Muscle of leg (tissue), 11 donors: Measurements from ENCODE around the gene HOXA9. TPM values are rescaled to one million over a fixed set of nuclear protein-coding genes. Genes with fewer than 3 reads are reported as not detected.
A peak's percentile ranks its signal among the peaks of the same experiment; 100 is the strongest.

Source experiments
- DNase-seq: peaks from one replicate; pipeline ENCODE4 v3.0.0; 2013
- H3K27ac ChIP-seq: one replicate; pipeline ENCODE4 v1.5.1; 2013; ENCODE audit warnings: mild to moderate bottlenecking, low read length, control low read depth
- H3K27me3 ChIP-seq: one replicate; pipeline ENCODE4 v1.6.1; 2013; ENCODE audit warnings: low read length; ENCODE audit not compliant: control insufficient read depth, insufficient read depth
- H3K36me3 ChIP-seq: one replicate; pipeline ENCODE4 v1.6.1; 2013; ENCODE audit warnings: low read length; ENCODE audit not compliant: control insufficient read depth, insufficient read depth
- H3K4me1 ChIP-seq: one replicate; pipeline ENCODE4 v1.6.1; 2013; ENCODE audit warnings: low read length; ENCODE audit not compliant: control insufficient read depth, insufficient read depth
- H3K4me3 ChIP-seq: one replicate; pipeline ENCODE4 v1.5.1; 2013; ENCODE audit warnings: low read length, control low read depth
- H3K9me3 ChIP-seq: replicated peaks from 2 replicates; pipeline ENCODE4 v1.6.1; 2013; ENCODE audit warnings: low read depth, low read length; ENCODE audit not compliant: control insufficient read depth
- WGBS: methylation state at CpG from one replicate; pipeline ENCODE4 v1.1.5; 2013; ENCODE audit warnings: missing lambda C conversion rate; ENCODE audit not compliant: insufficient coverage; 5-methylcytosine and 5-hydroxymethylcytosine counted together
- polyA plus RNA-seq, 8 donors: library from polyadenylated mRNA; unstranded; fragments of 120-200 nt; gene quantifications; one replicate each; pipeline versions ENCODE4 v1.2.1 to v1.2.3, GENCODE V29; 2013; ENCODE audit warnings: inconsistent platforms in 1 of 8, low replicate concordance in 1 of 8; ENCODE audit not compliant: insufficient read length in 8 of 8, insufficient read depth in 1 of 8
- total RNA-seq: library from RNA; stranded (reverse); fragments of 120-200 nt; gene quantifications from one replicate; pipeline ENCODE4 v1.2.4, GENCODE V29; 2013

Gene HOXA9
- total and polyA plus RNA-seq, 9 donors, result 16.0 to 28.5 (median 21.7) TPM

- Histone ChIP-seq H3K4me1 (peaks cover 81% of the 10 kb centered on the region), H3K9me3 (no peaks in the 10 kb centered on the region), H3K27ac (peak within 1 kb of the TSS; percentile 94), H3K36me3 (peaks cover 10% of the 10 kb centered on the region), H3K4me3 (peak within 1 kb of the TSS; percentile 79), H3K27me3 (peaks cover 67% of the 10 kb centered on the region)
- DNase-seq, result peak; percentile 94
- 2% methylated on average over 42 of the region's 53 CpGs for WGBS
Measured at GRCh38 chr7:27151931-27152815, 13.2 kb downstream of the HOXA9 start, which contains the start of gene HOXA3. TSS of gene HOXA3 (minus strand) at chr7:27152583. CDS start at chr7:27110640, 41,943 bp downstream.

DNA sequence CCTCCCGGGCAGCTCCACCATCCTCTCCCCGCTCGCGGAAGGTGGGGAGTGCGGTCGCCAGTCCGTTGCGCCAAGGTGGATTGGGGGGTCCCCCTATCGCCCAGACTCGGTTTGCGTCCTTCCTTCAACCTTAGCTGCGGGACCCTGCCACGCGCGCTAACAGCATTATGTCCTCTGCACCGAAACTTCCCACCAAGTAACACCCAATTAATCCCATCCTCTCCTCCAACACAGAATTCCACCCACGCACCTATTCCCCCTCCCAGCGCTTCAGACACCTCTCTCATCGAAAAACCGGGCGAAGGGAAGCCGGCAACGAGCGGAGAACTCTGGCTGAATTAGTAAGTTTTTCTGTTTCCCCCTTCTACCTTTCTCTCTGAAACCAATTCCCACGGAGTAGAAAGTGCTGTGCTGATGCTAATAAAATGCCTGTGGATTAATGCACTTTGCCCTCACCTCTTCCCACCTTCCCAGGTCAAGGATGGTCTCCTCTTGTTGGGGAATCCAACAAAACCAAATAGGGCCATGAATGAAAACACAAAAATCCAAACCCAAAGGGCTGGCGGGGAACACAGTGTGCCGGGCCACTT, 13.9 kb downstream of the HOXA9 start:
- DNase-seq, result no peak
- H3K36me3 ChIP-seq, result peaks cover 14% of the 10 kb centered on the region
- H3K4me3 ChIP-seq, result peak overlapping the region; percentile 79
- H3K9me3 ChIP-seq, result no peaks in the 10 kb centered on the region
- H3K27ac ChIP-seq, result peak overlapping the region; percentile 94
- peaks cover 84% of the 10 kb centered on the region for H3K4me1 ChIP-seq
- peaks cover 68% of the 10 kb centered on the region for H3K27me3 ChIP-seq
- WGBS, result 2% methylated on average over 19 of the region's 27 CpGs

DNA sequence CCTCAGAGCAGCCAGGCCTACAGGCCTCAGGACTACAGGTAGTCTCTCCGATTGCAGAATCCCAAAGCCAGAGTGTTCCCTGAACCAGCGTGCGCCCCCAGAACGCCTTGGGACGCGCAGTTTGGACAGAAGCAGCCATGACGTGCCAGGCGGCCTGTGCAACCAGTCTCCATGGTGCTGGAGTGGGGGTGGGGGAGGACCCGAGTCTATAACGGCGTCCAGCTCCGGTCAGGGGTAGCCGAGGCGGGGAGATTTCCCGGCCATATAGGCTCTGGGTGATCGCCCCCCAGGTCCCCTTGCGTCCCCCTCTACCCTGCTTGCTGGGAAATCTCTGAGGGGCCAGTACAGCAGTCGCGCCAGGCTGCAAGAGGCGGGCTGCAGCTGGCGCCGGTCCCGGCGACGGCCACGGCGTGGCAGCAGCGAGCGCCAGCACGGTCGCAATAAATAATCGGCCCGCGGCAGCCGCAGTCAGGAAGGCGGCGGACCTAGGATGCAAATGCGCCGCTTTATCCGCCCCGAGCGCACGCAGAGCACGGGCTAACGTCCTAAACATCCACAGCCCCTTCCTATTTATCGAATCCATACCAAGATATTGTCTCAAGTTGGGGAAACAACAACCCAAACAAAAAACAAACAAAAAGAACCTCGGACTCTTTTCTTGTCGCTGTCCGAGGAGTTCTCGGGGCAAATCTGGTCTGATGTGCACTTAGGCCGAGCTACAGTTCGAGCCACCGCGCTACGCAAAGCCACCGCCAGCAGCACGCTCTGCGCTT, 14.6 kb downstream of the HOXA9 start:
- H3K4me1 ChIP-seq, result peaks cover 88% of the 10 kb centered on the region
- peaks cover 16% of the 10 kb centered on the region for H3K36me3 ChIP-seq
- H3K27ac ChIP-seq, result peak overlapping the region; percentile 94
- no peaks in the 10 kb centered on the region for H3K9me3 ChIP-seq
- H3K27me3 ChIP-seq, result peaks cover 65% of the 10 kb centered on the region
- WGBS, result 2% methylated on average over 53 of the region's 58 CpGs
- DNase-seq, result peak; percentile 92
- H3K4me3 ChIP-seq, result peak overlapping the region; percentile 79

DNA sequence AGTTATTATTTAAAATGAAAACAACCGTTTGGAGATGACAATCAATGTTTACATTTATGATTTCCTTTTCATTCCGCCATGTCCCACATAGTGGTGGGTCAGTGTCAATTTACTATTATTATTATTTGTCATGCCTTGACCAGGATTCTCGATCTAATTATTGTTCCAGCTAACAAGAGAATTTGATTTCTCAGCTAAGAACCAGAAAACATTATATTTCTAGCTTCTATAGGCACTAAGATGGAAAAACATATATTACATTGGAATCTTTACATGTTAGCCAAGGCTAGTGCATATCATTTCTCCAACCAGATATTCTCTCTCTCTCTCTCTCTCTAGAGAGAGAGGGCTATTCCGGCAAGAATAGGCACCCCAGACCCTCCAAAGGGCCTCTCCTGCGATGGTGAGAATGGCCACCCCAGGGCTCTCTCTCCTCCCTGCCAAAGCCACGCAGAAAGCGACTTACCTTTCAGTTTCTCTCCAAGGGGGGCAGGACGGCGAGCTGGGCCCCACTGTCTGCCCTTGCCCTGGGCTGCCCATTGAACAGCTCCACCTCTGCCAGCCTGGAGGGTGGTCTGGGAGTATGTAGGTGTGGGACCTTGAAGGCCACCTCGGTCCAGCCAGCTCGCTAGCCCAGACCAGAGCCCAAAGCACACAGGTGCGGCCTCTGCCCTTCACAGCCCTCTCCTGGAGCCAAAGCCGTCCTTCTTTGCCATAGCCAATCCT, 15.3 kb downstream of the HOXA9 start:
- WGBS, result 31% methylated on average over 7 of the region's 13 CpGs
- Histone ChIP-seq H3K4me1 (peaks cover 87% of the 10 kb centered on the region), H3K27ac (peak overlapping the region; percentile 94), H3K36me3 (peaks cover 22% of the 10 kb centered on the region), H3K27me3 (peaks cover 63% of the 10 kb centered on the region), H3K9me3 (no peaks in the 10 kb centered on the region), H3K4me3 (peak overlapping the region; percentile 79)
- no peak for DNase-seq

GRCh38 chr7:27148756-27149641, 16.3 kb downstream of the HOXA9 start:
- peak overlapping the region; percentile 79 for H3K4me3 ChIP-seq
- WGBS, result 31% methylated on average over 25 of the region's 30 CpGs
- DNase-seq, result peak; percentile 55
- peaks cover 86% of the 10 kb centered on the region for H3K4me1 ChIP-seq
- peaks cover 24% of the 10 kb centered on the region for H3K36me3 ChIP-seq
- H3K9me3 ChIP-seq, result no peaks in the 10 kb centered on the region
- peaks cover 60% of the 10 kb centered on the region for H3K27me3 ChIP-seq
- H3K27ac ChIP-seq, result peak overlapping the region; percentile 94

GRCh38 chr7:27148031-27148755, 17.1 kb downstream of the HOXA9 start:
- Histone ChIP-seq H3K27me3 (peaks cover 57% of the 10 kb centered on the region), H3K36me3 (peaks cover 25% of the 10 kb centered on the region), H3K4me3 (peak overlapping the region; percentile 79), H3K27ac (peak overlapping the region; percentile 94), H3K4me1 (peaks cover 84% of the 10 kb centered on the region), H3K9me3 (no peaks in the 10 kb centered on the region)
- peak; percentile 64 for DNase-seq
- WGBS, result 14% methylated on average over 28 of the region's 28 CpGs

DNA sequence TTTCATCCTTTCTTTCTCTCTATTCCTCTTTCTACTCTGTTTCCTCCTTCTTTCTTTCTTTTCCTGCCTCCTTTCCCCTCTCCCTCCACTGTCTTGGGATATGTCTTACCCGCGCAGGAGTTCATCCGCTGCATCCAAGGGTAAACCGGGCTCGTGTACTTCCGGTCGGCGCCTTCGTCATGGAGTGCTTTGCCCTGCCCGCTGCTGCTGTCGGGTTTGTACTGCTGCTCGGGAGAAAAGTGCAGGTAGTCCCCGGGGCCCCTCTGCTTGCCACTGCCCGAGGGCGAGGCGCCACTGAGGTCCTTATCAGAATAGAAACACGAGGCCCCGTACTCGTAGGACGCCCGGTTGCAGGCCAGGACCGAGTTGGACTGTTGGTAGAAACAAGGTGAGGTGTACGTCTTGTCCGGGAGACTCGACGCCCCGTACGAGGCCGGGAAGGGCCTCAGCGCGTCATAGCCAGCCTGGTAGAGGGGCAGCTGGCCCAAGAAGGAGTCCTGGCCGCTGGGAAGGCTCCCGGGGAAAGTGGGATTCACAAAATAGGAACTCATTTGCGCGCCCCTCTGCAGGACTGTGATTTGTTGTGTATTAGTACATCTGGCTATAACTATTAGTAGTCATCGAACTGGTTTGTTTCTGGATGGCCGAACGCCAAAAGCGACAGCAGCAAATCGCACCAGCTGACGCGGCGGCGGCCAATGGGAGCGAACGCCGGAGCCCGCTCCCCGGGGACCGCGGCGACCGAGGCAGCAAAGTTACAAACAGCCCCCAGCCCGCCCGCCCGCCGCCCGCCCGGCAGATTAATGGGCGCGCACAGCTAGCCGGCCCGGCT, 17.9 kb downstream of the HOXA9 start, which contains the start of gene HOXA6:
HOXA6 (minus strand) TSS at position 576 of the 832 bp plus-strand sequence; CDS start at position 551, 25 bp downstream.
- no peaks in the 10 kb centered on the region for H3K9me3 ChIP-seq
- H3K36me3 ChIP-seq, result peaks cover 28% of the 10 kb centered on the region
- 19% methylated on average over 63 of the region's 63 CpGs for WGBS
- H3K27ac ChIP-seq, result peak within 1 kb of the TSS; percentile 94
- peak; percentile 84 for DNase-seq
- H3K27me3 ChIP-seq, result peaks cover 52% of the 10 kb centered on the region
- peaks cover 79% of the 10 kb centered on the region for H3K4me1 ChIP-seq
- peak within 1 kb of the TSS; percentile 79 for H3K4me3 ChIP-seq
